ENCODE data around the gene E2F1. TPM values are rescaled to one million over a fixed set of nuclear protein-coding genes. Genes with fewer than 3 reads are reported as not detected.
A peak's percentile ranks its signal among the peaks of the same experiment; 100 is the strongest.

The E2F1 gene
- total RNA-seq, 1 experiment from 2014 or later, result 28.7 TPM

GRCh38 chr20:33687993-33688937 lies 2.1 kb upstream of the E2F1 start:
- no peak for DNase-seq (ENCODE audit: low read depth)

GRCh38 chr20:33687370-33687915 lies 1.3 kb upstream of the E2F1 start:
- peak; percentile 64 for DNase-seq (ENCODE audit: low read depth)

- DNase-seq (ENCODE audit: low read depth), result no peak
Observed at GRCh38 chr20:33686984-33687366, 790 bp upstream of the E2F1 start.

- DNase-seq (ENCODE audit: low read depth), result peak; percentile 61
Observed at GRCh38 chr20:33685328-33686099, 671 bp downstream of the E2F1 start.

GRCh38 chr20:33684533-33685327 lies 1.5 kb downstream of the E2F1 start:
- no peak for DNase-seq (ENCODE audit: low read depth)

- no peak for DNase-seq (ENCODE audit: low read depth)
Observed at GRCh38 chr20:33681728-33682353, 4.3 kb downstream of the E2F1 start.

- no peak for DNase-seq (ENCODE audit: low read depth)
Observed at GRCh38 chr20:33681288-33681687, 4.9 kb downstream of the E2F1 start.

GRCh38 chr20:33680686-33681085 lies 5.5 kb downstream of the E2F1 start:
- DNase-seq (ENCODE audit: low read depth), result no peak

GRCh38 chr20:33679758-33680485 lies 6.3 kb downstream of the E2F1 start:
- DNase-seq (ENCODE audit: low read depth), result no peak

- no peak for DNase-seq (ENCODE audit: low read depth)
Observed at GRCh38 chr20:33677991-33678702, 8.0 kb downstream of the E2F1 start.

- DNase-seq (ENCODE audit: low read depth), result no peak
Observed at GRCh38 chr20:33676652-33677645, 9.2 kb downstream of the E2F1 start.

- DNase-seq (ENCODE audit: low read depth), result no peak
Observed at GRCh38 chr20:33676121-33676520, 10.1 kb downstream of the E2F1 start.

- DNase-seq (ENCODE audit: low read depth), result no peak
Observed at GRCh38 chr20:33675136-33675959, 10.8 kb downstream of the E2F1 start.

- DNase-seq (ENCODE audit: low read depth), result peak; percentile 80
Observed at GRCh38 chr20:33674294-33675135, 11.7 kb downstream of the E2F1 start, which contains the start of gene NECAB3. NECAB3 (minus strand) TSS chr20:33674428; CDS start chr20:33674352, 76 bp downstream.

GRCh38 chr20:33673410-33674293 lies 12.5 kb downstream of the E2F1 start:
- DNase-seq (ENCODE audit: low read depth), result peak; percentile 71

GRCh38 chr20:33673114-33673409 lies 13.1 kb downstream of the E2F1 start:
- no peak for DNase-seq (ENCODE audit: low read depth)

Measured in RPMI7951 (cell line).